Right lobe of liver (tissue), 4 donors: Measurements from ENCODE around the gene MTMR10.

Source experiments
- CTCF ChIP-seq, 4 donors: fragments of 200-600 bp in 3 of 4; fragments of 450-650 bp in 1 of 4; IDR thresholded peaks; one replicate each; pipeline versions ENCODE4 v1.5.1 to v1.8.0; 2016 to 2022; ENCODE audit warnings: antibody characterized with exemption in 4 of 4, mild to moderate bottlenecking in 2 of 4
- POLR2A ChIP-seq: fragments of 450-650 bp; IDR thresholded peaks from one replicate; pipeline ENCODE4 v1.6.1; 2017; ENCODE audit warnings: antibody characterized with exemption, mild to moderate bottlenecking
- donor health status: DM: no; HTN: no; CAD: no.
- donor health status: DM: no; HTN: no; CAD: no.
- donor health status: DM: no; HTN: yes; CAD: no.

GRCh38 chr15:30941520-30941919 is 49.9 kb downstream of the MTMR10 start:
- TF ChIP-seq CTCF (IDR thresholded peaks at IDR 0.05) (no peak), POLR2A (no peak)
